Activated CD4-positive, alpha-beta T cell treated with anti-CD3 and anti-CD28 coated beads, Interleukin-2, Interleukin-6, amounts not matched to agents 100 ng/mL and 50 ng/mL, durations not matched to agents 16 hours and 8 hours (primary cell): ENCODE results near the gene PDZD8.
"Not testable (repeated sequence)": the region's sequence is repeated elsewhere in the genome, so short reads cannot be mapped to it uniquely, and the experiment has no call there.

Source experiments
- DNase-seq: peaks from one replicate; pipeline ENCODE4 v3.0.0-alpha.2; 2020

The PDZD8 gene

DNA sequence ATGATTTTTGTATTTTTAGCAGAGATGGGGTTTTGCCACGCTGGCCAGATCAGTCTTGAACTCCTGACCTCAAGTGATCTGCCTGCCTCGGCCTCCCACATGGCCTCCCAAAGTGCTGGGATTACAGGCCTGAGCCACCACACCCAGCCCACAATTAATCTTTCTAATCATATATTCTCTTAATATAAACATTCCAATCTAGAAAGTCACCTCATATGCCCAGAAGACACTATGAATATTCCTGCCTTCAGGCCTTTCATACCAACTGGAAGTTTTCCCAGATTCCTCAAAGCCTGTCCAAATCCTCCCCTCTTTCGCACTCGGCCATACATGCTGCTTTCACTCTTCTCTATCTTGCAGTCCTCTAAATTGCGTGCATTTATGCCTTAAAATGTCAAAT lies 32.6 kb downstream of the PDZD8 start:
- DNase-seq: no peak

GRCh38 chr10:117341061-117341460 lies 34.2 kb downstream of the PDZD8 start:
- no peak for DNase-seq

DNA sequence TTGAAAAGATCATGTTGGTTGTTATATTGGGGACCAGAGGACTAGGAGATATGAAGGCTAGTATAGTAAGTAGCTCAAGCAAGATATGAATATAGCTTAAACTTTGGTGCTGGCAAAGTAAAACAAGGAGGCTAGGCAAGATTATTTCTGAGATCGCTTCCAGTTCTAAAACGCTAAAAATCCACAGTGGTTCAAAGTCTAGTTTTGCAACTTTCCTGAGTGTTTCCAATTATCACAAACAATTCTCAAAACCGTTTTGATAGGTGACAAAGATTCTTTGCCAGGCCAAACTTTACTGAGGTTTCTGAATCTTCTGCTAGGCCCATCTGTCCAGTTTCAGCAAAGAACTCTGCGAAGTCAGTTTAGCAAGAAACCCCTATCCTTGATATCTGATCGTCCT lies 35.3 kb downstream of the PDZD8 start:
- no peak for DNase-seq

DNA sequence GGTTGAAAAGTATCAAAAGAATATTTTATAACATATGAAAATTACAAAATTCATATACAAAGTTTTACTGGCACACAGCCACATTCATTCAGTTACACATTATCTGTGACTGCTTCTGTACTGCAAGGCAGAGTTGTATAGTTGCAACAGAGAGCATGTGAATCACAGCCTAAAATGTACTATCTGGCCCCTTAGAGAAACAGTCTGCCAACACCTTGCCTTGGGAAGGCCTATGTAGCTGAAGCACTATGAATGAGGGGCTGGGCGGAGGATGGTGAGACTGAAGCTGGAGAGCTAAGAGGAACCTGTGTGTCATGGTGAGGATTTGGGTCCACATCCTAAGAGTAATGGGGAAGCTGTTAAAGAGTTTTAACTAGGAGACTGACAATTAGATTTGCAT lies 35.7 kb downstream of the PDZD8 start:
- DNase-seq: no peak

DNA sequence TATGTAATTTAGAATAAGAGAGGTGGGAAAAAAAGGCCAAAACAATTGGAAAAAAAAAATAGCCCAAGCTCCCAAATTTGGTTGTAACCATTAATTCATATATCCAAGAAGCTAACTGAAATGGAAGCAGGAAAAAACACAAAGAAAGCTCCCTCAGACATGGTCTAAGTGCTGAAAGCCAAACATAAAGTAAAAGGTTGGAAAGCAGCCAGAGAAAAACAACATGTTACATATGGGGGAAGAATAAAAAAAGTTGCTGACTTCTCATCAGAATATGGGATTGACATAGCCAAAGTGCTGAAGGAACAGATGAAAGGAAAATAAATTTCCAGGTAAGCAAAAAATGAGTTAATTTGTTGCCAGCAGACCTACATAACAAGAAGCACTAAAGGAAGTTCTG lies 40.3 kb downstream of the PDZD8 start:
- DNase-seq: no peak

DNA sequence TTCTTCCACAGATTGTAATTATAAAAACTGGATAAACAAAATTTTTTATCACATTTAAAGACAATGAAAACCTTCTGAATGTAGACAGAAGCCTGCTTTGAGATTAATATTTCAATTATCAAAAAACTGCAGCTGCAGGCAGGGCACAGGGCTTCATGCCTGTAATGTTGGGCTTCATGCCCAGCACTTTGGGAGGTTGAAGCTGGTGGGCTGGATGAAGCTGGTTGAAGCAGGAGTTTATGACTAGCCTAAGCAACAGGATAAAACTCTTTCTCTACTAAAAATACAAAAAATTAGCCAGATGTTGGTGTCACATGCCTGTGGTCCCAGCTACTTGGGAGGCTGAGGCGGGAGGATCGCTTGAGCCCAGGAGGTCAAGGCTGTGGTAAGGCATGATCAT lies 41.2 kb downstream of the PDZD8 start:
- DNase-seq: no peak

DNA sequence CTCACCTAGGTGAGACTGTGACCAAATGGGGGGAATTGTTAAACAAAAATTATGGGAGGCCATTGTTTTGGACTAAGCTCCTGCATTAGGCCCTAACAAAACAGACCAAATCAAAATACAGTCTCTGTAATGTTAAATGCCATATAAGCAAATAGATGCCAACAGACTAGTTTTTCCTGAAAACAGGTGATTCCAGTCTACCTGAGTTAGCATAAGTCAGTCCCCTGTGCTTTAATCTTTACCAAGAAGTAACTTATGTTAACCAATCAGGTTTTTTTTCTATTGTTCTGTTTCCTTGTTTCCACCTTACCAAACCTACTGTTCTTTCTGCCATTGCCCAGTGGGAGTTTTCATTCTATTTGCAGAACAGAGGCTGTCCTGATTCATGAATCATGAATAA lies 48.0 kb downstream of the PDZD8 start:
- no peak for DNase-seq

- DNase-seq: no peak
Observed at GRCh38 chr10:117324367-117324766, 50.9 kb downstream of the PDZD8 start.

DNA sequence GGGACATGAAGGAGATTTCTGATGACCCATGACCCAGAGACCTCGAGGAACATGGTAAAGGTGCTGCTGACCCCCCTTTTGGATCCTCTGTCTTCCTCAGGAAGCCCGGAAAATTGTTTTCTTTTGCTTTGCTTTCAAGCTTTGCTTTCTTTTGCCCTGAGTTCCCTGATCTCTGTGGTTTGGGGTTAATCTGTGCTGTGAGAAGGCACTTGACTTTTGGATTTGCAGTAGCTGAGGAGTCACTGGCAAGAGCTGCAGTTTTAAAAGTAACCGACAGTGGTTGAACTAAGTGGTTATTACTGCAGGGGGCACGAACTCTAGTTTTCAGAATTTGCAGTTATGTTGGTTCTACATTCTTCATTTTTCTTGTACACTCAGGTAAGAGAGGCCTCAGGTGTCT lies 53.0 kb downstream of the PDZD8 start:
- no peak for DNase-seq

- peak; percentile 16 for DNase-seq
Observed at GRCh38 chr10:117320050-117320665, 55.1 kb downstream of the PDZD8 start.

DNA sequence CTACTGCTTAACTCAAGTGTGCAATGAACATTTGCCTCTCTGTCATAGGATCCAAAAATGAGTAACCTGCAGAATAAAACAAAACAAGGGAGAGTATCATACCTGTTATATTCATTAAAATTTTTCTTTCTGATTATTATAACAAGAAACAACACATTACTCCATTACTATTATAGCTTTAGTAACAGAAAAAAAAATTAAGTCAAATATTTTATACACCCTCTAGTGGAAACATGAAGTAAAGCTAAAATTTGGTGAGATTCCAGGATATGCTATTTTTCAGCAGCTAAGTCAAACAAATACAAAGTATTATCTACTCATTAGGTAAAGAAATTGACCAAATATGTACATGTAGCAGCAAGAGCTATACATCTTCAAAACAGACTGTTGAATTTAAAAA lies 56.3 kb downstream of the PDZD8 start:
- DNase-seq: no peak

- DNase-seq: no peak
Observed at GRCh38 chr10:117316701-117317100, 58.5 kb downstream of the PDZD8 start.

- no peak for DNase-seq
Observed at GRCh38 chr10:117313641-117314040, 61.6 kb downstream of the PDZD8 start.

GRCh38 chr10:117312430-117312829 lies 62.8 kb downstream of the PDZD8 start:
- no peak for DNase-seq

GRCh38 chr10:117311261-117311660 lies 64.0 kb downstream of the PDZD8 start:
- DNase-seq: no peak

DNA sequence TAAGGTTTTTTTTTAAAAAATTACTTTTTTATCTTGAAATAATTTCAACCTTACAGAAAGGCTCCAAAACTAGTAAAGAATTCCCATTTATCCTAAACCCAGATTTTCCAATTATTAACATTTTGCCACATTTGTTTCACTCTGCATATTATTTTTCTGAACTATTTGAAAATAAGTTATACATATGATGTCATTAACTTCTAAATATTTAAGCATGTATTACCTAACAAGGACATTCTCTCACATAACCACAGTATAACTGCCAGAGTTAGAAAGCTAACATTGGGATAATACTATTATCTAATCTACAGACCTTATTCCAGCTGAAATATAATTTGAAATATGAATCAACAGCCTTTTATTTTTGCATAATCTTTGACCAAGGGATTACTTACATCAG lies 68.6 kb downstream of the PDZD8 start:
- no peak for DNase-seq

- DNase-seq: not testable (repeated sequence)
Observed at GRCh38 chr10:117303451-117303850, 71.8 kb downstream of the PDZD8 start.

- no peak for DNase-seq
Observed at GRCh38 chr10:117300671-117301070, 74.6 kb downstream of the PDZD8 start.

DNA sequence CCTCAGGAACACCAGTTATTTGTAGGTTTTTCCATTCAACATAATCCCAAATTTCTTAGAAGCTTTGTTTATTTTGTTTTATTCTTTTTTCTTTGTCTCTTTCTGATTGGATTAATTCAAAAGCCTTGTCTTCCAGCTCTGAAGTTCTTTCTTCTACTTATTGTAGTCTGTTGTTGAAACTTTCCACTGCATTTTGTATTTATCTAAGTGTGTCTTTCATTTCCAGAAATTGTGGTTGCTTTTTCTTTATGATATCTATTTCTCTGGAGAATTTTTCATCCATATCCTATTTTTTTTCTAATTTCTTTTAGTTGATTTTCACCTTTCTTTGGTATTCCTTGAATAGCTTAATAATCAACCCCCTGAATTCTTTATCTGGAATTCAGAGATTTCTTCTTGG lies 75.8 kb downstream of the PDZD8 start:
- no peak for DNase-seq

GRCh38 chr10:117298219-117298618 lies 77.0 kb downstream of the PDZD8 start:
- DNase-seq: no peak

GRCh38 chr10:117294735-117295134 lies 80.5 kb downstream of the PDZD8 start:
- DNase-seq: no peak

GRCh38 chr10:117294039-117294645 lies 81.1 kb downstream of the PDZD8 start:
- no peak for DNase-seq

GRCh38 chr10:117290872-117291271 lies 84.4 kb downstream of the PDZD8 start:
- DNase-seq: not testable (repeated sequence)

DNA sequence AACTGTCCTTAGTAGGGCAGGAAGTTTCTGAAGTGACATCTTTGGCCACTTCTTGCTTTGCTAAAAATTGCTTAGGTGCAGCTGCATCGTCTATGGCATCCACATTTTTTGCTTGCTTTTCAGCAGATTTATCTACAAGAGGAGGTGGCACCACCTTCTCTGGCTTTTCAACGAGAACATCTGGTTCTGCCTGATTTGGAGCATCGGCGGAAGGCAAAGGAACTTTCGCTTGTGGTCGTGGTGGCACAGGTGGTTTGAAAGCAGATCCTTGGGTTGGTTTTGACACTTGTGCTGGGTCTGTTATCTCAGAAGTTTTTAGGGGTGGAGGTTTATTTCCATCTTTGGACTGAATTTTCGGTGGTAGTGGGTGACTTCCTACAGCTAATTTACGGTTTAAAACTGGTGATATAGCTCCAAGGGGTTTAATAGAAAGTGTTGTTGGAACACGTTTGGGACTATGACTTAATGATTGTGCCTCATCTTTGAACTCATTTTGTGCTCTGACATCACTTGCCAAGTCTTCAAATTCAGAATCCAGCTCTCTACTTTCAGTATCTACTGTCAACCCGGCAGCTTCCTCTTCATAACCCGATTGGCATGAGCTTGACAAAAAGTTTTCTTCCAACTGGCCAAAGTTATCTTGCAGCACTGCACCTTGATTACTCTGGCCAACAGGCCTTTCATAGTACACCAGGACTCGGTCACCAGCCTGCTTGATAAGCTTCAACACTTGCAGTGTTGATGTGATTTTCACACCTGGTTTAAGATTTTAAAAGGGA lies 90.3 kb downstream of the PDZD8 start:
- DNase-seq: no peak
